SU-DHL-6 (cell line): ENCODE results near the gene FUT4.

Experiments used
- H2AFZ ChIP-seq: fragments of 200-600 bp; sonication (generic); 2 replicates; pipeline ENCODE4 v1.6.1; 2014; ENCODE audit warnings: low read depth, mild to moderate bottlenecking, moderate library complexity, mixed read lengths, antibody characterized with exemption, low read length; ENCODE audit not compliant: severe bottlenecking
- H3F3A ChIP-seq: fragments of 200-600 bp; shearing (Covaris generic); 2 replicates; pipeline ENCODE4 v1.6.0; 2016; ENCODE audit warnings: antibody characterized with exemption, mild to moderate bottlenecking; ENCODE audit not compliant: insufficient read depth
- H3K27ac ChIP-seq: fragments of 200-600 bp; sonication (generic); 2 replicates; pipeline ENCODE4 v1.5.1; 2016; ENCODE audit warnings: low read depth, mild to moderate bottlenecking, low read length, moderate library complexity, mixed read lengths
- H3K27me3 ChIP-seq: fragments of 200-600 bp; sonication (generic), shearing (Covaris generic); 2 replicates; pipeline ENCODE4 v1.6.0; 2014; ENCODE audit warnings: mild to moderate bottlenecking, low read length
- H3K36me3 ChIP-seq: fragments of 200-600 bp; sonication (generic); 2 replicates; pipeline ENCODE4 v1.6.1; 2014; ENCODE audit warnings: mild to moderate bottlenecking, low read length, mixed read lengths
- H3K4me2 ChIP-seq: fragments of 300-600, 200-600 bp; shearing (Covaris generic), sonication (generic); 2 replicates; pipeline ENCODE4 v1.6.0; 2014; ENCODE audit warnings: low read length, low read depth, mild to moderate bottlenecking; ENCODE audit not compliant: poor library complexity, severe bottlenecking
- H3K4me3 ChIP-seq: fragments of 200-600 bp; sonication (generic); 2 replicates; pipeline ENCODE4 v1.5.1; 2014; ENCODE audit warnings: antibody characterized with exemption, low read length, mild to moderate bottlenecking, mixed read lengths; ENCODE audit not compliant: insufficient read depth, poor library complexity, severe bottlenecking
- H3K79me2 ChIP-seq: fragments of 200-600 bp; sonication (generic); 2 replicates; pipeline ENCODE4 v1.6.1; 2014; ENCODE audit warnings: mild to moderate bottlenecking, low read length, moderate library complexity; ENCODE audit not compliant: insufficient read depth
- H3K9ac ChIP-seq: fragments of 200-600 bp; sonication (generic); 2 replicates; pipeline ENCODE4 v1.7.0; 2014; ENCODE audit warnings: mild to moderate bottlenecking, low read length
- H3K9me2 ChIP-seq: fragments of 200-600 bp; sonication (generic); replicated peaks from 2 replicates; pipeline ENCODE4 v1.6.1; 2014; ENCODE audit warnings: low read length; ENCODE audit not compliant: insufficient read depth
- H3K9me3 ChIP-seq: fragments of 200-600 bp; sonication (generic); 2 replicates; pipeline ENCODE4 v1.6.1; 2014; ENCODE audit warnings: low read length, mixed read lengths; ENCODE audit not compliant: insufficient read depth
- H4K20me1 ChIP-seq: fragments of 200-600 bp; sonication (generic); 2 replicates; pipeline ENCODE4 v1.6.1; 2014; ENCODE audit warnings: low read depth, mild to moderate bottlenecking, antibody characterized with exemption, low read length, moderate library complexity, mixed read lengths
- CTCF ChIP-seq: fragments of 200-600 bp; sonication (generic); IDR thresholded peaks from one replicate; pipeline ENCODE4 v1.5.1; 2017; ENCODE audit warnings: antibody characterized with exemption, mild to moderate bottlenecking, low read length, moderate library complexity; ENCODE audit not compliant: insufficient read depth, poor library complexity, severe bottlenecking
- EZH2phosphoT487 ChIP-seq: fragments of 200-600 bp; sonication (generic), shearing (Covaris generic); conservative IDR thresholded peaks from 2 replicates; pipeline ENCODE4 v1.6.1; 2018; ENCODE audit warnings: mild to moderate bottlenecking, antibody characterized with exemption, low read length, moderate library complexity, mixed read lengths

The FUT4 gene

GRCh38 chr11:94526645-94527438 lies 16.9 kb upstream of the FUT4 start:
- Histone ChIP-seq H3K36me3 (no peaks in the 10 kb centered on the region), H3K9ac (no peak overlapping the region), H4K20me1 (no peaks in the 10 kb centered on the region), H3K4me3 (no peak overlapping the region), H2AFZ (no peak overlapping the region), H3K27ac (no peak overlapping the region), H3F3A (no peaks in the 10 kb centered on the region), H3K79me2 (no peaks in the 10 kb centered on the region), H3K9me2 (no peaks in the 10 kb centered on the region), H3K9me3 (no peaks in the 10 kb centered on the region), H3K27me3 (no peaks in the 10 kb centered on the region; the same call in 1 of the 2 replicates), H3K4me2 (no peak overlapping the region)
- no peak for TF ChIP-seq EZH2phosphoT487
- no peak for TF ChIP-seq CTCF

- Histone ChIP-seq H3F3A (no peaks in the 10 kb centered on the region), H3K36me3 (no peaks in the 10 kb centered on the region), H3K4me3 (no peak overlapping the region), H3K27ac (no peak overlapping the region), H3K9ac (no peak overlapping the region), H3K4me2 (no peak overlapping the region), H3K79me2 (no peaks in the 10 kb centered on the region), H3K9me2 (no peaks in the 10 kb centered on the region), H3K27me3 (no peaks in the 10 kb centered on the region; the same call in 1 of the 2 replicates), H3K9me3 (no peaks in the 10 kb centered on the region), H4K20me1 (no peaks in the 10 kb centered on the region), H2AFZ (no peak overlapping the region)
- TF ChIP-seq EZH2phosphoT487 (no peak), CTCF (no peak)
Observed at GRCh38 chr11:94528551-94528950, 15.2 kb upstream of the FUT4 start.

- no peaks in the 10 kb centered on the region for H4K20me1 ChIP-seq
- H3K36me3 ChIP-seq = no peaks in the 10 kb centered on the region
- H3K9ac ChIP-seq = no peak overlapping the region
- no peaks in the 10 kb centered on the region for H3K79me2 ChIP-seq
- H2AFZ ChIP-seq = no peak overlapping the region
- H3K27ac ChIP-seq = no peak overlapping the region
- no peaks in the 10 kb centered on the region; the same call in 1 of the 2 replicates for H3K27me3 ChIP-seq
- no peak overlapping the region for H3K4me3 ChIP-seq
- no peak for TF ChIP-seq CTCF
- no peak for TF ChIP-seq EZH2phosphoT487
- H3K4me2 ChIP-seq = no peak overlapping the region
- no peaks in the 10 kb centered on the region for H3F3A ChIP-seq
- no peaks in the 10 kb centered on the region for H3K9me2 ChIP-seq
- H3K9me3 ChIP-seq = no peaks in the 10 kb centered on the region
Observed at GRCh38 chr11:94532211-94532610, 11.5 kb upstream of the FUT4 start.
